Ecto neural progenitor cell (in vitro differentiated cells): ENCODE data around the gene FAT2.

Source experiments
- DNase-seq: peaks from one replicate; pipeline ENCODE4 v3.0.0-alpha.2; 2018; ENCODE audit warnings: low spot score

FAT2 gene

GRCh38 chr5:151591144-151591819, at the start of gene FAT2:
Gene FAT2 (minus strand): TSS chr5:151591331. CDS start chr5:151568931, 22,400 bp downstream.
- peak; percentile 66 for DNase-seq

- DNase-seq = no peak
Measured at GRCh38 chr5:151638619-151639018, 47.5 kb upstream of the FAT2 start.

GRCh38 chr5:151637676-151638075, 46.5 kb upstream of the FAT2 start:
- DNase-seq = no peak

GRCh38 chr5:151633892-151634291, 42.8 kb upstream of the FAT2 start:
- no peak for DNase-seq

- no peak for DNase-seq
Measured at GRCh38 chr5:151632941-151633340, 41.8 kb upstream of the FAT2 start.

- DNase-seq = no peak
Measured at GRCh38 chr5:151632524-151632923, 41.4 kb upstream of the FAT2 start.

- no peak for DNase-seq
Measured at GRCh38 chr5:151631941-151632340, 40.8 kb upstream of the FAT2 start.

GRCh38 chr5:151630088-151630487, 39.0 kb upstream of the FAT2 start:
- no peak for DNase-seq

GRCh38 chr5:151628112-151628823, 37.1 kb upstream of the FAT2 start:
- no peak for DNase-seq

- DNase-seq = no peak
Measured at GRCh38 chr5:151627650-151628049, 36.5 kb upstream of the FAT2 start.

GRCh38 chr5:151625285-151625684, 34.2 kb upstream of the FAT2 start:
- DNase-seq = no peak

- DNase-seq = no peak
Measured at GRCh38 chr5:151624476-151624875, 33.3 kb upstream of the FAT2 start.

- DNase-seq = no peak
Measured at GRCh38 chr5:151622367-151623088, 31.4 kb upstream of the FAT2 start.

GRCh38 chr5:151620461-151620840, 29.3 kb upstream of the FAT2 start:
- DNase-seq = no peak

- peak; percentile 77 for DNase-seq
Measured at GRCh38 chr5:151619812-151620460, 28.8 kb upstream of the FAT2 start.

GRCh38 chr5:151618907-151619306, 27.8 kb upstream of the FAT2 start:
- no peak for DNase-seq

- DNase-seq = no peak
Measured at GRCh38 chr5:151617841-151618710, 26.9 kb upstream of the FAT2 start.

GRCh38 chr5:151617383-151617840, 26.3 kb upstream of the FAT2 start:
- DNase-seq = no peak

GRCh38 chr5:151615431-151615830, 24.3 kb upstream of the FAT2 start:
- no peak for DNase-seq

GRCh38 chr5:151614565-151614964, 23.4 kb upstream of the FAT2 start:
- DNase-seq = no peak

GRCh38 chr5:151612689-151613427, 21.7 kb upstream of the FAT2 start:
- DNase-seq = no peak
